ENCODE measurements around the gene B3GAT1.

The B3GAT1 gene

GRCh38 chr11:134443246-134443645 lies 31.2 kb upstream of the B3GAT1 start:
- intact Hi-C loops (cut with DNase I; ENCODE audit: low total_unique reads), result no loop called here
- no peak for DNase-seq
- Histone ChIP-seq H3K27me3 (peaks cover 0 to 11% of the 10 kb centered on the region in 2 donors), H3K36me3 (no peaks in the 10 kb centered on the region), H3K27ac (no peak overlapping the region), H3K9me3 (no peaks in the 10 kb centered on the region), H3K4me3 (no peak overlapping the region), H3K4me1 (no peaks in the 10 kb centered on the region)
- no peak for TF ChIP-seq CTCF (IDR thresholded peaks at IDR 0.05)

- TF ChIP-seq CTCF (IDR thresholded peaks at IDR 0.05), result no peak
- H3K27ac ChIP-seq, result no peak overlapping the region
- no peaks in the 10 kb centered on the region for H3K4me1 ChIP-seq
- intact Hi-C loops (cut with DNase I; ENCODE audit: low total_unique reads), result no loop called here
- H3K36me3 ChIP-seq, result no peaks in the 10 kb centered on the region
- H3K9me3 ChIP-seq, result no peaks in the 10 kb centered on the region
- no peak for DNase-seq
- H3K4me3 ChIP-seq, result no peak overlapping the region
- peaks cover 0 to 11% of the 10 kb centered on the region in 2 donors for H3K27me3 ChIP-seq
Observed at GRCh38 chr11:134442246-134442645, 30.2 kb upstream of the B3GAT1 start.

- no peak for DNase-seq
- TF ChIP-seq CTCF (IDR thresholded peaks at IDR 0.05), result no peak
- Histone ChIP-seq H3K27me3 (peaks cover 0 to 14% of the 10 kb centered on the region in 2 donors), H3K9me3 (no peaks in the 10 kb centered on the region), H3K4me1 (no peaks in the 10 kb centered on the region), H3K4me3 (no peak overlapping the region), H3K36me3 (no peaks in the 10 kb centered on the region), H3K27ac (no peak overlapping the region)
- intact Hi-C loops (cut with DNase I; ENCODE audit: low total_unique reads), result no loop called here
Observed at GRCh38 chr11:134441706-134442105, 29.7 kb upstream of the B3GAT1 start.

GRCh38 chr11:134441281-134441680 lies 29.2 kb upstream of the B3GAT1 start:
- no peaks in the 10 kb centered on the region for H3K9me3 ChIP-seq
- H3K27me3 ChIP-seq, result peaks cover 0 to 17% of the 10 kb centered on the region in 2 donors
- intact Hi-C loops (cut with DNase I; ENCODE audit: low total_unique reads), result no loop called here
- no peak for TF ChIP-seq CTCF (IDR thresholded peaks at IDR 0.05)
- no peaks in the 10 kb centered on the region for H3K36me3 ChIP-seq
- no peak for DNase-seq
- H3K27ac ChIP-seq, result no peak overlapping the region
- H3K4me1 ChIP-seq, result no peaks in the 10 kb centered on the region
- H3K4me3 ChIP-seq, result no peak overlapping the region

- Histone ChIP-seq H3K4me1 (no peaks in the 10 kb centered on the region), H3K27me3 (peaks cover 0 to 17% of the 10 kb centered on the region in 2 donors), H3K4me3 (no peak overlapping the region), H3K36me3 (no peaks in the 10 kb centered on the region), H3K27ac (no peak overlapping the region), H3K9me3 (no peaks in the 10 kb centered on the region)
- intact Hi-C loops (cut with DNase I; ENCODE audit: low total_unique reads), result no loop called here
- TF ChIP-seq CTCF (IDR thresholded peaks at IDR 0.05), result no peak
- no peak for DNase-seq
Observed at GRCh38 chr11:134440851-134441250, 28.8 kb upstream of the B3GAT1 start.

Measured in tibial artery (tissue), 4 donors.